ENCODE results near the gene LIN7C.

LIN7C gene

GRCh38 chr11:27506200-27507182 lies at the start of gene LIN7C:
LIN7C (minus strand) TSS chr11:27506769; CDS start chr11:27506752, 17 bp downstream.
- intact Hi-C loops (cut with micrococcal nuclease), result loop anchor here (2.0 kb wide), 2 partner anchors 34 to 144 kb away; partner anchors contain the start of genes CCDC34 and LGR4
- Mint-ChIP-seq H3K36me3 (ENCODE audit: low read depth) (peaks cover 25% of the 10 kb centered on the region), H3K27ac (peak within 1 kb of the TSS; percentile 97), H3K27me3 (no peaks in the 10 kb centered on the region), H3K4me3 (peak within 1 kb of the TSS; percentile 98), H3K4me1 (ENCODE audit: low read depth) (peaks cover 38% of the 10 kb centered on the region), H3K9me3 (no peaks in the 10 kb centered on the region)

- H3K27me3 Mint-ChIP-seq, result no peaks in the 10 kb centered on the region
- H3K36me3 Mint-ChIP-seq (ENCODE audit: low read depth), result no peaks in the 10 kb centered on the region
- H3K27ac Mint-ChIP-seq, result no peak overlapping the region
- H3K4me1 Mint-ChIP-seq (ENCODE audit: low read depth), result no peaks in the 10 kb centered on the region
- peaks cover 13% of the 10 kb centered on the region for H3K9me3 Mint-ChIP-seq
- no peak overlapping the region for H3K4me3 Mint-ChIP-seq
- intact Hi-C loops (cut with micrococcal nuclease), result no loop called here
Observed at GRCh38 chr11:27555264-27555663, 48.7 kb upstream of the LIN7C start.

- no peaks in the 10 kb centered on the region for H3K27me3 Mint-ChIP-seq
- no peaks in the 10 kb centered on the region for H3K9me3 Mint-ChIP-seq
- H3K4me1 Mint-ChIP-seq (ENCODE audit: low read depth), result no peaks in the 10 kb centered on the region
- intact Hi-C loops (cut with micrococcal nuclease), result no loop called here
- no peak overlapping the region for H3K4me3 Mint-ChIP-seq
- H3K36me3 Mint-ChIP-seq (ENCODE audit: low read depth), result no peaks in the 10 kb centered on the region
- H3K27ac Mint-ChIP-seq, result no peak overlapping the region
Observed at GRCh38 chr11:27553186-27553585, 46.6 kb upstream of the LIN7C start.

GRCh38 chr11:27552341-27552740 lies 45.8 kb upstream of the LIN7C start:
- Mint-ChIP-seq H3K4me1 (ENCODE audit: low read depth) (no peaks in the 10 kb centered on the region), H3K4me3 (no peak overlapping the region), H3K27me3 (no peaks in the 10 kb centered on the region), H3K9me3 (no peaks in the 10 kb centered on the region), H3K27ac (no peak overlapping the region), H3K36me3 (ENCODE audit: low read depth) (no peaks in the 10 kb centered on the region)
- intact Hi-C loops (cut with micrococcal nuclease), result no loop called here

GRCh38 chr11:27551127-27551526 lies 44.6 kb upstream of the LIN7C start:
- no peaks in the 10 kb centered on the region for H3K27me3 Mint-ChIP-seq

GRCh38 chr11:27545946-27546345 lies 39.4 kb upstream of the LIN7C start:
- Mint-ChIP-seq H3K27me3 (no peaks in the 10 kb centered on the region), H3K36me3 (ENCODE audit: low read depth) (no peaks in the 10 kb centered on the region), H3K4me1 (ENCODE audit: low read depth) (no peaks in the 10 kb centered on the region), H3K9me3 (no peaks in the 10 kb centered on the region), H3K27ac (no peak overlapping the region), H3K4me3 (no peak overlapping the region)
- intact Hi-C loops (cut with micrococcal nuclease), result no loop called here

More at GRCh38 chr11:27551127-27551526, 44.6 kb upstream of the LIN7C start:
- intact Hi-C loops (cut with micrococcal nuclease), result no loop called here
- Mint-ChIP-seq H3K4me1 (ENCODE audit: low read depth) (no peaks in the 10 kb centered on the region), H3K9me3 (no peaks in the 10 kb centered on the region), H3K27ac (no peak overlapping the region), H3K36me3 (ENCODE audit: low read depth) (no peaks in the 10 kb centered on the region), H3K4me3 (no peak overlapping the region)

GRCh38 chr11:27545035-27545434 lies 38.5 kb upstream of the LIN7C start:
- H3K4me1 Mint-ChIP-seq (ENCODE audit: low read depth), result no peaks in the 10 kb centered on the region
- no peak overlapping the region for H3K4me3 Mint-ChIP-seq
- H3K27ac Mint-ChIP-seq, result no peak overlapping the region
- intact Hi-C loops (cut with micrococcal nuclease), result no loop called here
- H3K27me3 Mint-ChIP-seq, result no peaks in the 10 kb centered on the region
- no peaks in the 10 kb centered on the region for H3K36me3 Mint-ChIP-seq (ENCODE audit: low read depth)
- no peaks in the 10 kb centered on the region for H3K9me3 Mint-ChIP-seq

- Mint-ChIP-seq H3K27ac (no peak overlapping the region), H3K27me3 (no peaks in the 10 kb centered on the region), H3K4me3 (no peak overlapping the region), H3K4me1 (ENCODE audit: low read depth) (no peaks in the 10 kb centered on the region), H3K9me3 (no peaks in the 10 kb centered on the region), H3K36me3 (ENCODE audit: low read depth) (no peaks in the 10 kb centered on the region)
- intact Hi-C loops (cut with micrococcal nuclease), result no loop called here
Observed at GRCh38 chr11:27541790-27542189, 35.2 kb upstream of the LIN7C start.

- Mint-ChIP-seq H3K9me3 (no peaks in the 10 kb centered on the region), H3K4me1 (ENCODE audit: low read depth) (no peaks in the 10 kb centered on the region), H3K4me3 (no peak overlapping the region), H3K27me3 (no peaks in the 10 kb centered on the region), H3K27ac (no peak overlapping the region), H3K36me3 (ENCODE audit: low read depth) (no peaks in the 10 kb centered on the region)
- intact Hi-C loops (cut with micrococcal nuclease), result no loop called here
Observed at GRCh38 chr11:27540051-27540450, 33.5 kb upstream of the LIN7C start.

GRCh38 chr11:27535103-27535502 lies 28.5 kb upstream of the LIN7C start:
- no peaks in the 10 kb centered on the region for H3K36me3 Mint-ChIP-seq (ENCODE audit: low read depth)
- no peaks in the 10 kb centered on the region for H3K4me1 Mint-ChIP-seq (ENCODE audit: low read depth)
- H3K9me3 Mint-ChIP-seq, result no peaks in the 10 kb centered on the region
- H3K27ac Mint-ChIP-seq, result no peak overlapping the region
- intact Hi-C loops (cut with micrococcal nuclease), result no loop called here
- H3K4me3 Mint-ChIP-seq, result no peak overlapping the region
- H3K27me3 Mint-ChIP-seq, result no peaks in the 10 kb centered on the region

- Mint-ChIP-seq H3K4me3 (no peak overlapping the region), H3K27me3 (no peaks in the 10 kb centered on the region), H3K9me3 (no peaks in the 10 kb centered on the region), H3K36me3 (ENCODE audit: low read depth) (no peaks in the 10 kb centered on the region), H3K4me1 (ENCODE audit: low read depth) (no peaks in the 10 kb centered on the region), H3K27ac (no peak overlapping the region)
- intact Hi-C loops (cut with micrococcal nuclease), result no loop called here
Observed at GRCh38 chr11:27532652-27533325, 26.2 kb upstream of the LIN7C start.

GRCh38 chr11:27528712-27529111 lies 22.1 kb upstream of the LIN7C start:
- Mint-ChIP-seq H3K4me1 (ENCODE audit: low read depth) (no peaks in the 10 kb centered on the region), H3K27ac (no peak overlapping the region), H3K9me3 (no peaks in the 10 kb centered on the region), H3K4me3 (no peak overlapping the region), H3K27me3 (no peaks in the 10 kb centered on the region), H3K36me3 (ENCODE audit: low read depth) (no peaks in the 10 kb centered on the region)
- intact Hi-C loops (cut with micrococcal nuclease), result no loop called here

- Mint-ChIP-seq H3K4me1 (ENCODE audit: low read depth) (no peaks in the 10 kb centered on the region), H3K9me3 (no peaks in the 10 kb centered on the region), H3K36me3 (ENCODE audit: low read depth) (no peaks in the 10 kb centered on the region), H3K27me3 (no peaks in the 10 kb centered on the region), H3K27ac (no peak overlapping the region), H3K4me3 (no peak overlapping the region)
- intact Hi-C loops (cut with micrococcal nuclease), result no loop called here
Observed at GRCh38 chr11:27526535-27526934, 20.0 kb upstream of the LIN7C start.

GRCh38 chr11:27525824-27526516 lies 19.4 kb upstream of the LIN7C start:
- H3K4me3 Mint-ChIP-seq, result no peak overlapping the region
- no peak overlapping the region for H3K27ac Mint-ChIP-seq
- H3K27me3 Mint-ChIP-seq, result no peaks in the 10 kb centered on the region

More at GRCh38 chr11:27525824-27526516, 19.4 kb upstream of the LIN7C start:
- Mint-ChIP-seq H3K36me3 (ENCODE audit: low read depth) (no peaks in the 10 kb centered on the region), H3K9me3 (no peaks in the 10 kb centered on the region), H3K4me1 (ENCODE audit: low read depth) (no peaks in the 10 kb centered on the region)
- intact Hi-C loops (cut with micrococcal nuclease), result no loop called here

All from dendritic cell treated with granulocyte-macrophage colony-stimulating factor and Interleukin-4, amounts not matched to agents 40 ng/mL and 50 ng/mL, for 4 days (primary cell).